ENCODE data around the gene RCCD1. TPM values are rescaled to one million over a fixed set of nuclear protein-coding genes. Genes with fewer than 3 reads are reported as not detected.
A peak's percentile ranks its signal among the peaks of the same experiment; 100 is the strongest.

Gene RCCD1
- total RNA-seq, 2 donors from 2014 or later, result 15.3 to 17.1 TPM

DNA sequence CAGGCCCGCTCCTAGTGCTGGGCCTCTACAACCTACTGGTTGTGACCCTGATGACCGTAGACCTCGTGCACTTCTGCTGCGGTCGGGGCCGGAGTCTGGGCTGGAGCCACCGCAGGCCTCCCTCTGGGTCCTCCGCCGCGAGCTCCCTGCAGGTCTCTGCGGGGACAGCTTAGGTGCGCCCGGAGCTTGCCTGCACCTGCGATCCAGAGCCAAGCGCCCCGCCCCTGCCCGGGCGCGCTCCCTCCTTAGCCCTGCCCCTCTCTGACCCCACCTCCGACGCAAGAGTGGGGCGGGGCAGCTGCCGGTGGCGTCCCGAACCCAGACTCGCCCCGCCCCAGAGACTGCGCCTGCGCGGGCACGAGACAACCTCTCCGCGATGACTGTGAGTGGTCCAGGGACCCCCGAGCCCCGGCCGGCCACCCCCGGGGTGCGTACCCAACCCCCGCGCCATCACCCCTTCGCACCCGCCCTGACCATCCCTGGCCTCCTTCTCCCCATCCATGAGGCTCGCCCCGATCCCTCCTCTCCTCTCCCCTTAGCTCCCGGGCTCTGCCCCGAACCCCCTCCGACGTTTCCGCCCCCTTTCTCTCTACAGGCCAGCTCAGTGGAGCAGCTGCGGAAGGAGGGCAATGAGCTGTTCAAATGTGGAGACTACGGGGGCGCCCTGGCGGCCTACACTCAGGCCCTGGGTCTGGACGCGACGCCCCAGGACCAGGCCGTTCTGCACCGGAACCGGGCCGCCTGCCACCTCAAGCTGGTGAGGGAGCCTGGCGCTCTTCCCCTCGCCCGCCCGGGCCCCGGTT is 19.5 kb upstream of the RCCD1 start, which contains the start of gene UNC45A:
Gene UNC45A, plus strand, starts transcription at position 337 of the 803 bp plus-strand sequence. Its CDS starts 40 bp downstream, at position 377.
- intact Hi-C loops (cut with DNase I, micrococcal nuclease), result no loop called here
- DNase-seq (peak; percentile 95 to 98), ATAC-seq (peak; percentile 75)

DNA sequence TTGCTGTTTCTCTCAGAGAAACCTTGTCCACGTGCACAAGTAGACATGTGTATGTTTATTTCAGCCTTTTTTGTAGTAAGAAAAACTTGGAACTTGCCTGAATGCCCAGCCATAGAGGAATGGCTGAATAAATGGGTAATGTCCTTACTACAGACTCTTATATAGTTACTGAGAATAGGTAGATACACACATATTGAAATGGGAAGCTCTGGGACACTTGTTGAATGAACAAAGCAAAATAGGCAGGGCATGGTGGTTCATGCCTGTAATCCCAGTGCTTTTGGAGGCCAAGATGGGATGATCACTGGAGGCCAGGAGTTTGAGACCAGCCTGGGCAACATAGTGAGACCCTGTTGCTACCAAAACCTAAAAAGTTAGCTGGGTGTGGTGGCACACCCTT is 17.9 kb upstream of the RCCD1 start:
- DNase-seq (no peak), ATAC-seq (no peak)
- intact Hi-C loops (cut with DNase I, micrococcal nuclease), result no loop called here

DNA sequence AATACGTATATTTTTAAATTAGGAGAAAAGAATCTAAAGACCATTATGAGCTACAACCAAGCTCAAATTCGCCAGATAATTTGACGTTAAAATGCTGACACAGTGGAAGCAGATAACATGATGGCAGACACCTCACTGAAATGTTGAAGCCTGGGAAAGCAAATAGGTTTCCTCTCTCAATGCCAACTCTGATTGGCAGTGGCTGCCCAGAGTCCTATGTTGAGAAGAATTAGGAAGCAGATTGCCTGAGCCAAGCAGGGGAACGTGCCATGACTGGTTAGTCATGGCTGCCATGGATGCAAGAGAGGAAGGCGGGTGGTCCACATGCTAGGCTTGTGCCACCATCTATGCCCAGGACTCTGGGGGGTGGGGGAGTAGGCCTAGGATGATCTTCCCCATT is 16.4 kb upstream of the RCCD1 start:
- intact Hi-C loops (cut with DNase I, micrococcal nuclease), result no loop called here
- no peak for DNase-seq

DNA sequence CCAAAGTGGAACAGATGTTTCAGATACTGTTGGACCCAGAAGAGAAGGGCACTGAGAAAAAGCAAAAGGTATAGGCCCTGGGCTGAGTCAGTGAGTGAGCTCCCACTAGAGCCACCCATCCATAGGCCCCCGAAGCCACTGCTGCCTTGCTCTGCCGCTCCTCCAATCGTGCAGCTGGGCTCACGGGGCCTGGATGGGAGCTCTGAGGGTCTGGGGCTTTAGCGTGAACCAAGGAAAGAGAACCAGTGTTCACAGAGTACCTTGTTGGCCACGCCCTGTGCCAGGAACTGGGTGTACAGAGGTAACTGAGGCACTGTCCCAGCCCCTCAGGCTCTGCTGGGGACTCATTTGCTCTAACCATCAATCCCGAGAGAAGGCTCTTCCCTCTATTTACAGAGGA is 14.9 kb upstream of the RCCD1 start:
- DNase-seq (no peak), ATAC-seq (no peak)
- intact Hi-C loops (cut with DNase I, micrococcal nuclease), result no loop called here

More for the DNA sequence above, 16.4 kb upstream of the RCCD1 start:
- no peak for ATAC-seq

DNA sequence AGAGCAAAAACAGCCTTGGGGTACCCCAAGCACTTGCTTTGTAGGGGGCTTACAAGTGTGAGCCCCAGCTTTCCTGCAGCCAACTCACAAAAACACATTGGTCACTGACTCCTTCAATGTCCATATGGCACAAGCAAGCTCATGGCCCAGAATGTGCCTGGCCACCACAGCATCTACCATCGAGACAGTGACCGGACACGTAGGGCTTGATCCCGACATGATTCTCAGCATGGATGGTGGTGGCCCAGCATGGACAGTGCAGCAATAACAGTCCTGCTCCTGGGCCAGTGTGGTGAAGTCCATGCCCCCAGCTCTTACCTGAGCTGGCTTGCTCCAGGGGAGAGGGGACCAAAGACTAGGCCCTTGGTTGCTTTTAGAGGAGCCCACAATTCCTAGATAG is 13.6 kb upstream of the RCCD1 start:
- ATAC-seq (no peak), DNase-seq (no peak)
- intact Hi-C loops (cut with DNase I, micrococcal nuclease), result no loop called here

DNA sequence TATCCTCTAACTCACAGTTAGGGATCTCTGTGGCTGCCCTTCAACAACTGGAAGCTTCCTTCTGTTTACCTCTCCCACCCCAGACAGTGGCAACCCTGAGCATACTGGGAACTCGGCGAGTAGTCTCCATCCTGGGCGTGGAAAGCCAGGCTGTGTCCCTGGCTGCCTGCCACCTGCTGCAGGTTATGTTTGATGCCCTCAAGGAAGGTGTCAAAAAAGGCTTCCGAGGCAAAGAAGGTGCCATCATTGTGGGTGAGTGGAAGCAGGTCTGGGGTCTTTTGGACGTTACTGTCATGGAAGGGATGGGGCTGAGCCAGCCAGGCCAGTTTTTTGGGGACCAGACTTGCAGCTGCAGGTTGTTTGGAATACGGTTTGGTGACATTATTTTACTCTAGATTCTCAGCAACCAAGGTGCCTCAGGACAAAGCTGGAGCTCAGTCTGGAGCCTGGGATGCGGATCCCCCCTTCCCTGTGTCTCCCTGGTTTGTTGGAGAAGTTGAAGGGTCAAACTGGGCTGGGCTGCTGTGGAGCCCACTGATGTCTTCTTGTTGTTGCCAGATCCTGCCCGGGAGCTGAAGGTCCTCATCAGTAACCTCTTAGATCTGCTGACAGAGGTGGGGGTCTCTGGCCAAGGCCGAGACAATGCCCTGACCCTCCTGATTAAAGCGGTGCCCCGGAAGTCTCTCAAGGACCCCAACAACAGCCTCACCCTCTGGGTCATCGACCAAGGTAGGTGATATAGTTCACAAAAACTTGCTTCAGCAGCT is 12.1 kb upstream of the RCCD1 start:
- intact Hi-C loops (cut with DNase I, micrococcal nuclease), result no loop called here
- DNase-seq, result no peak
- no peak for ATAC-seq

DNA sequence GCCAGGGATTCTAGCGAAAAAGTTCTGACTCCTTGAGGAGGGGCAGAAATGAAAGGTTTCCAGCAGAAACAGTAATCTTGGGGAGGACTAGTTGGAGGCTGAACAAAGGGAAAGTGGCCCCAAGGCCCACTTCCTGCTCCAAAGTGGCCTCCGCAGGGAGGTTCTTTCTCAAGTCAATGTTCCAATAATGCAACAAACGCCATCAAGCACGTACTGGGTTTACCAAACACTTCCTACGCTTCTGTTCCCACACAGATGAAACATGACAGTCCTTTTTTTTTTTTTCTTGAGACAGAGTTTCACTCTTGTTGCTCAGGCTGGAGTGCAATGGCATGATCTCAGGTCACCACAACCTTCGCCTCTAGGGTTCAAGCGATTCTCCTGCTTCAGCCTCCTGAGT is 9.6 kb upstream of the RCCD1 start:
- intact Hi-C loops (cut with DNase I, micrococcal nuclease), result no loop called here

DNA sequence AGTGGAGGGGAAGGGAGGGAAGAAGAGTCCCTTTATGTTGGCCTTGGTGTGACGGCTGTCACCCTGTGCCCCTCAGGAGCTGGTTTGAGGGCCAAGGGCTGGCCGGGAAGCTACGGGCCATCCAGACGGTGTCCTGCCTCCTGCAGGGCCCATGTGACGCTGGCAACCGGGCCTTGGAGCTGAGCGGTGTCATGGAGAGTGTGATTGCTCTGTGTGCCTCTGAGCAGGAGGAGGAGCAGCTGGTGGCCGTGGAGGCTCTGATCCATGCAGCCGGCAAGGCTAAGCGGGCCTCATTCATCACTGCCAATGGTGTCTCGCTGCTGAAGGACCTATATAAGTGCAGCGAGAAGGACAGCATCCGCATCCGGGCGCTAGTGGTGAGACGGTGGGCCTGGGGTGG is 8.1 kb upstream of the RCCD1 start:
- DNase-seq (no peak), ATAC-seq (no peak)
- intact Hi-C loops (cut with DNase I, micrococcal nuclease), result no loop called here

More for the DNA sequence above, 9.6 kb upstream of the RCCD1 start:
- ATAC-seq, result no peak
- no peak for DNase-seq

DNA sequence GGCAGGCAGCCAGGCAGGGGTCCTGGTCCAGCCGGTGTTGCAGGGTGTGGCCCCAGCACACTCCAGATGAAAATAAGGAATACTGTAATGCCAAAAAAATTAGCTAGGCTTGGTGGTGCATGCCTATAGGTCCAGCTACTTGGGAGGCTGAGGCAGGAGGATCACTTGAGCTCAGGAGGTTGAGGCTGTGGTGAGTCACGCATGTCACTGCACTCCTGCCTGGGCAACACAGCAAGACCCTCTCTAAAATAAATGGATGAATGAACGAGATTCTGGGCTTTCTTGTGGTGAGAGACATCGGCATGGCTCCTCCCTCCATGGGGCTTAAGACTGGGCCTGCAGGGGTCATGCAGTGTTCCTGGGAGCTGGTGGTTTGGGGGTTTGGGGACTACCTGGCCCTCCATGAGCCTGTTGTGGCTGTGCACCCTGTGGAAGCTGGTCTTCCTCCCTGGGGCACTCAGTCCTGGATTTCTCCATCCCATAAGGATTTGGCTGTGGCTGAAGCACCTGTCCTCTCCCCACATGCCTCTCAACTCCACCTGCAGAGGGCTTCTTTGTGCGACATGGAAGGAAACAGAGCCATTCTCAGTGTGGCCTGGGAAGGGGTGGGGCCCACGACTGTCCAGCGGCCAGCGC is 7.6 kb upstream of the RCCD1 start:
- ATAC-seq, result no peak
- intact Hi-C loops (cut with DNase I, micrococcal nuclease), result no loop called here
- no peak for DNase-seq

DNA sequence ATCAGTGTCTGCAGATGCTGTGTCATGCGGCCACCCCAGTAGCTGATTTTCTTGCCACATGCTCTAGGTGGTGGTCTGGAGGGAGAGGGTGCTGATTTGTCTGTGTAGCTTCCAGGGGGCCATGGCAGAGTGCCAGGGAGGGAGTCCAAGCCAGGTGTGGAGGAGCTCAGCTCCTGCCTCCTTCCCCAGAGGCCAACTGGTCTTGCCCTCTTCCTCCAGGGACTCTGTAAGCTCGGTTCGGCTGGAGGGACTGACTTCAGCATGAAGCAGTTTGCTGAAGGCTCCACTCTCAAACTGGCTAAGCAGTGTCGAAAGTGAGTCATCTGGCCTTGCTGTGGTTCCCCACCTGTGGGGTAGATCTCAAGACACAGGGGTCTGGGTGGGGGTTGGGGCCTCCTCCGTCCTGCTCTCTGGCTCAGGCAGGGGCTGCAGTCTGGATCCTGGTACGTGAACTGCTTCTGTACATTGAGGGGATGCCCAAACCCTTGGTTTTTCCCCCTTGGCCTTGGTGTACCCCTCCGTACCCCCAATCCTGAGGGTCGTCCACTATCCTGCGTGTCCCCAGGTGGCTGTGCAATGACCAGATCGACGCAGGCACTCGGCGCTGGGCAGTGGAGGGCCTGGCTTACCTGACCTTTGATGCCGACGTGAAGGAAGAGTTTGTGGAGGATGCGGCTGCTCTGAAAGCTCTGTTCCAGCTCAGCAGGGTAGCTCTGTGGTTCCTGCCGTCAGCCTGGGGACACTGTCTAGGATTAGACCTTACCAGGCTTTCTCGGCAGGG is 6.9 kb upstream of the RCCD1 start:
- intact Hi-C loops (cut with DNase I, micrococcal nuclease), result no loop called here

DNA sequence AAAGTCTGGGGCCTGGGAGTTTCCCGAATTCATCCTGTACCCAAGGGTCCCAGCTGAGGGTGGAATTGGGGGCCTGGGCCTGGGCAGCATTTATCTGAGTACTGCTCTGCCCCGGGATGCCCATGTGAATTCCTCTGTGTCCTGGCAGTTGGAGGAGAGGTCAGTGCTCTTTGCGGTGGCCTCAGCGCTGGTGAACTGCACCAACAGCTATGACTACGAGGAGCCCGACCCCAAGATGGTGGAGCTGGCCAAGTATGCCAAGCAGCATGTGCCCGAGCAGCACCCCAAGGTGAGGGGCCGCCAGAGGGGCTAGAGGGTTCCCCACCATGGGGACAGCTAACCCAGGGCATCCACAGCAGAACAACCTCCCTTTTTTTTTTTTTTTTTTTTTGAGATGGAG is 6.2 kb upstream of the RCCD1 start:
- intact Hi-C loops (cut with DNase I, micrococcal nuclease), result no loop called here

More for the DNA sequence above, 6.9 kb upstream of the RCCD1 start:
- no peak for DNase-seq
- ATAC-seq, result no peak

DNA sequence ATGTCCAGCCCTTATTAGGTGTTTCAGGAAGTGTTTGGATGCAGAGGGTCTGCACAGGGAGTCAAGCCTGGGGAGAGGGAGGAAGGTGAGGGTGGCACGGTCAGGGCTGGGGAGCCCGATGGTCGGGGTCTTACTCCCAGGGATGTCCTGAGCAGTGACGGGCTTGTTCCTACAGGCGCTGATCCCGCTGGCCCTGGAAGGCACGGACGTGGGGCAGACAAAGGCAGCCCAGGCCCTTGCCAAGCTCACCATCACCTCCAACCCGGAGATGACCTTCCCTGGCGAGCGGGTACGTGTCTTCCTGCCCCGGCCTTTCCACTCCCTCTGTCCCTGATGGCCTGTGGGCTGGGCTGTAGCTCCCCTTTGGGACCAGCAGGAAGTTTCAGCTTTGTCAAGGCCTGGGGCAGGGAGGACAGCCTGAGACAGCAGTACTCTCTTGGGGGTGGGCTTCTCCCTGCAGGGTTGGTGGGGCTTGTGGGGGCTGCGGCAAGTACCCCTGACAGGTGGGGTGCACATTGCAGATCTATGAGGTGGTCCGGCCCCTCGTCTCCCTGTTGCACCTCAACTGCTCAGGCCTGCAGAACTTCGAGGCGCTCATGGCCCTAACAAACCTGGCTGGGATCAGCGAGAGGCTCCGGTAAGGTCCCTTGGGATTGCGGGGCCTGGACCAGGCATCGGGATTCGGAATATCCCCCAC is 4.6 kb upstream of the RCCD1 start:
- ATAC-seq (no peak), DNase-seq (no peak)
- intact Hi-C loops (cut with DNase I, micrococcal nuclease), result loop anchor here in 1 of 2 donors (10.0 kb wide), 1 partner anchor 315 kb away; no protein-coding TSS in a partner anchor

More for the DNA sequence above, 6.2 kb upstream of the RCCD1 start:
- ATAC-seq, result no peak
- no peak for DNase-seq

DNA sequence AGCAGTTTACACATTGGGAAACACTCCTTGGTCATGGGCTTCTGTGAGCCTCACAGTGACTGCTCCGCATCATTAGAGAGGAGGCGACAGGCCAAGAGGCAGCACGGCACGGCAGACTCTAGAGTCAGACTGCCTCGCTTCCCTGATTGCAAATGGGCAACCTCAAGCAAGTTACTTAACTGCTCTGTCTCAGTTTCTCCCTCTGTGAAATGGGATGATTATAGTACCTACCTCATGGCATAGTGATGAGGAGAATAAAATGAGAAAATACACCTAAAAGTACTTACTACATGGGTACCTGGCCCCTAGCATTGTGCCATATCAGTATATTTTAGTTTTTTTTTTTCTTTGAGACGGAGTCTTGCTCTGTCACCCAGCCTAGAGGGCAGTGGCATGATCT is 4.0 kb upstream of the RCCD1 start:
- ATAC-seq (no peak), DNase-seq (no peak)
- intact Hi-C loops (cut with DNase I, micrococcal nuclease), result loop anchor here in 1 of 2 donors (10.0 kb wide), 1 partner anchor 314 kb away; no protein-coding TSS in a partner anchor

DNA sequence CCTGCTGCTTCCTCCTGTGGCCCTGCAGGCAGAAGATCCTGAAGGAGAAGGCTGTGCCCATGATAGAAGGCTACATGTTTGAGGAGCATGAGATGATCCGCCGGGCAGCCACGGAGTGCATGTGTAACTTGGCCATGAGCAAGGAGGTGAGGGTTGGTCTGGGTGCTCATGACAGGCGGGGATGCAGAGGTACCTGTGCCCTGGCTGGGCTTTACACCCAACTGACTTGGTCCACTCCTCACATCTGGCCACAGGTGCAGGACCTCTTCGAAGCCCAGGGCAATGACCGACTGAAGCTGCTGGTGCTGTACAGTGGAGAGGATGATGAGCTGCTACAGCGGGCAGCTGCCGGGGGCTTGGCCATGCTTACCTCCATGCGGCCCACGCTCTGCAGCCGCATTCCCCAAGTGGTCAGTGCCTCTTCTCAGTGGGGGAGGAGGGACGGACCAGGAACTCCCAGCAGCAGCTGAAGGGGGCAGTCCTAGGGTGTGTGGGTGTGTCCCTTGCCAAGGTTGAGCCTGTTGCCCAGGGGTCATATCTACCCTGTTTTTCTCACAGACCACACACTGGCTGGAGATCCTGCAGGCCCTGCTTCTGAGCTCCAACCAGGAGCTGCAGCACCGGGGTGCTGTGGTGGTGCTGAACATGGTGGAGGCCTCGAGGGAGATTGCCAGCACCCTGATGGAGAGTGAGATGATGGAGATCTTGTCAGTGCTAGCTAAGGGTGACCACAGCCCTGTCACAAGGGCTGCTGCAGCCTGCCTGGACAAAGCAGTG is 1.6 kb upstream of the RCCD1 start:
- intact Hi-C loops (cut with DNase I, micrococcal nuclease), result loop anchor here in 1 of 2 donors (10.0 kb wide), 1 partner anchor 312 kb away; no protein-coding TSS in a partner anchor
- ATAC-seq (no peak), DNase-seq (no peak)

DNA sequence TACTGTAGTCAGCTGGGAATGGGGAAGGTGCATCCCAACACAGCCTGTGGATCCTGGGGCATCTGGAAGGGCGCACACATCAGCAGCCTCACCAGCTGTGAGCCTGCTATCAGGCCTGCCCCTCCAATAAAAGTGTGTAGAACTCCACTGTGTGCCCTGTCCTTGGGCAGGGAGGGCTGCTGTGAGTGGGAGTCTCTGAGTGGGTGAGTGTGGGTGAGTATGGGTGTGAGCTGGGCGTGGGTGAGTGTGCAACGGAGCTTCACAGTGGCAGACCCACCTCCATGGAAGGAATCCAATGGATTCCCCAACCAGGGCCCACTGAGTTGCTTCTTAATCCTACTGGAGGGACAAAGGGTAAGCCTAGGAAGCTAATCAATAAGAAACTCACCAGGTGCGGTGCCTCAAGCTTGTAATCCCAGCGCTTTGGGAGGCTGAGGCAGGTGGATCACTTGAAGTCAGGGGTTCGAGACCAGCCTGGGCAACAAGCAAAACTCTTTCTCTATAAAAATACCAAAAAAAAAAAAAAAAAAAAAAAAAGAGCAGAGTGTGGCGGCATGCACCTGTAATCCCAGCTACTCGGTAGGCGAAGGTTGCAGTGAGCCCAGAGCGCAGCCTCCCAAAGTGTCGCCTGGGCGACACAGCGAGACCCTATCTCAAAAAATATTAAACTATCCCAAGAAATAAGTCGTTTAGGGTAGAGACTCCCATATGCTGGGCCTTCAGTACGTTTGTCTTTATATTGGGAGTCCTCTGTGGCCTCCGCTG is 555 bp upstream of the RCCD1 start:
- intact Hi-C loops (cut with DNase I, micrococcal nuclease), result loop anchor here in 1 of 2 donors (10.0 kb wide), 1 partner anchor 311 kb away; no protein-coding TSS in a partner anchor
- no peak for DNase-seq
- ATAC-seq, result no peak

DNA sequence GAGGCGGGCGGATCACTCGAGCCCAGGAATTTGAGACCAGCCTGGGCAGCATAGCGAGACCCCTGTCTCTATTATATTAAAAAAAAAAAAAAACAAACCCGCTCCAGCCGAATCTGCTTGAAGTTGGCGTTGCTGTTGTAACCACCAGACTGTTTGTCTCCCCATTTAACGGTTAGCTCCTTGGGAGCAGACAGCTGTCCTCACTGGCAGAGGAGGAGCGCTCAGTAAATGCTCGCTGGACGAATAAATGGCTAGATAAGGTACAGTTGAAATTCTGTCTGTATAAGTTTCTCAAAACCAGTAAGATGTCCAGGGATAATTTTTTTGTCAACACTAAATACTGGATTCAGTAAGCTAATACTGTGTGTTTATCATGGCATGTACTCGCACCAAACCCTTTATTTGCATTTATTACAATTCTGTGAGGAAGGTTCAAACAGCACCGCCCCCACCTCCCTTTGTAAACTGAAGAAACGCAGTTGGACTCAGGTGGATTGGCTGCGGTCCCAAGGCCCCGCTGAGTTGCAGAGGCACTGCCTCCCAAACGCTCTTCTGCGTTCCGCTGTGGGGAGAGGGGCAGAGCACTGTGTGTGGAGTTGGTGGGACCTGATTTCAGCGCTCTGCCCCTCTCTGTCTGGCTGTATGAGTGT is 1.1 kb downstream of the RCCD1 start:
- intact Hi-C loops (cut with DNase I, micrococcal nuclease), result loop anchor here in 1 of 2 donors (10.0 kb wide), 1 partner anchor 309 kb away; no protein-coding TSS in a partner anchor

More for the DNA sequence above, 1.1 kb downstream of the RCCD1 start:
- peak; percentile 20 for ATAC-seq
- DNase-seq, result peak; percentile 62 to 73
